Right cardiac atrium (tissue), 5 donors: ENCODE results near the gene KLHDC4. TPM values are rescaled to one million over a fixed set of nuclear protein-coding genes. Genes with fewer than 3 reads are reported as not detected.

Experiments
- ATAC-seq, 2 donors: fragments of 200-7000 bp; cut with Tn5 transposase; one replicate each; pipeline versions ENCODE4 v1.8.0 to v1.9.1; 2020; ENCODE audit warnings: moderate library complexity in 2 of 2, mild to moderate bottlenecking in 1 of 2
- DNase-seq, 3 donors: peaks; one replicate each; pipeline ENCODE4 v3.0.0-alpha.2; 2020
- H3K27ac ChIP-seq: one replicate; pipeline ENCODE4 v1.5.1; 2013; ENCODE audit warnings: mild to moderate bottlenecking, low read length, control low read depth, moderate library complexity
- H3K27me3 ChIP-seq: one replicate; pipeline ENCODE4 v1.6.1; 2013; ENCODE audit not compliant: control insufficient read depth, insufficient read depth
- H3K4me1 ChIP-seq: one replicate; pipeline ENCODE4 v1.6.1; 2013; ENCODE audit warnings: low read length; ENCODE audit not compliant: control insufficient read depth, insufficient read depth
- H3K4me3 ChIP-seq: one replicate; pipeline ENCODE4 v1.5.1; 2013; ENCODE audit warnings: low read length, control low read depth
- H3K9me3 ChIP-seq: one replicate; pipeline ENCODE4 v1.6.1; 2013; ENCODE audit warnings: low read length; ENCODE audit not compliant: control insufficient read depth
- WGBS: extraction: QIAGEN DNeasy Blood & Tissue Kit; methylation state at CpG from one replicate; pipeline ENCODE4 v1.1.7; 2013; 5-methylcytosine and 5-hydroxymethylcytosine counted together
- intact Hi-C, 4 donors: fragments of 100-400 bp; cut with DNase I; formaldehyde crosslinking; loops; one replicate each; pipeline versions ENCODE4 v1.11.0 to v1.14.0; 2022 to 2023
- polyA plus RNA-seq: library from polyadenylated mRNA; stranded (reverse); fragments of 200-250 nt; gene quantifications from one replicate; pipeline ENCODE4 v1.2.3, GENCODE V29; 2013
- total RNA-seq, 4 donors: library from RNA; stranded (reverse); fragmentation: NEBNext Ultra II Directional; extraction: Animal tissue kit (Norgen Biotek cat#: 25700); gene quantifications; one replicate each; pipeline ENCODE4 v1.2.1, GENCODE V29; 2021
- donor health status: healthy with polysubstance abuse.
- donor health status: DM: no; HTN: yes; CAD: no.
- donor health status: DM: no; HTN: no; CAD: no.
- donor health status: DM: no; HTN: yes; CAD: no; lungs with severe emphysema.
- donor health status: DM: yes; HTN: yes; CAD: no.

Gene KLHDC4
- total and polyA plus RNA-seq, 5 donors: 11.4 to 16.5 (median 14.9) TPM

DNA sequence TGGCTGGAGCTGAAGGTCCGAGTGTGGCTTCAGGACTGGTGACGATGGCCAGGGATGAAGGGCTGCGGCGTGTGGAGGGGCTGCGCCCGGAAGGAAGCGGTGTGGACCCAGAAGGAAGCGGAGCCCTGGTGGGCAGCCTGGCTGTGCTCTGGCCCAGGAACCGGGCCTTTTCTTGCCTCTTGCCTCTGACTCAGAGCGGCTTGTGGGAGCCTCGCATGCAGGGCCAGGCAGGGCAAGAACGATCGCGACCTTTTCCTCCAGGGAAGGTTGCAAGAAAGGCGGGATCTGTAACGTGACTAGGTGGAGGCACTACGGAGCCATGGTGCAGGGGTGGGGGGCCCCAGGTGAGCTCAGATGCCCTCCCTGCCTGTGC is 85.5 kb downstream of the KLHDC4 start:
- Histone ChIP-seq H3K27ac (no peak overlapping the region), H3K4me3 (no peak overlapping the region), H3K4me1 (no peaks in the 10 kb centered on the region), H3K27me3 (no peaks in the 10 kb centered on the region), H3K9me3 (no peaks in the 10 kb centered on the region)
- DNase-seq (no peak), ATAC-seq (no peak)
- intact Hi-C loops: no loop called here
- WGBS: 85% methylated on average over 17 of the region's 17 CpGs

DNA sequence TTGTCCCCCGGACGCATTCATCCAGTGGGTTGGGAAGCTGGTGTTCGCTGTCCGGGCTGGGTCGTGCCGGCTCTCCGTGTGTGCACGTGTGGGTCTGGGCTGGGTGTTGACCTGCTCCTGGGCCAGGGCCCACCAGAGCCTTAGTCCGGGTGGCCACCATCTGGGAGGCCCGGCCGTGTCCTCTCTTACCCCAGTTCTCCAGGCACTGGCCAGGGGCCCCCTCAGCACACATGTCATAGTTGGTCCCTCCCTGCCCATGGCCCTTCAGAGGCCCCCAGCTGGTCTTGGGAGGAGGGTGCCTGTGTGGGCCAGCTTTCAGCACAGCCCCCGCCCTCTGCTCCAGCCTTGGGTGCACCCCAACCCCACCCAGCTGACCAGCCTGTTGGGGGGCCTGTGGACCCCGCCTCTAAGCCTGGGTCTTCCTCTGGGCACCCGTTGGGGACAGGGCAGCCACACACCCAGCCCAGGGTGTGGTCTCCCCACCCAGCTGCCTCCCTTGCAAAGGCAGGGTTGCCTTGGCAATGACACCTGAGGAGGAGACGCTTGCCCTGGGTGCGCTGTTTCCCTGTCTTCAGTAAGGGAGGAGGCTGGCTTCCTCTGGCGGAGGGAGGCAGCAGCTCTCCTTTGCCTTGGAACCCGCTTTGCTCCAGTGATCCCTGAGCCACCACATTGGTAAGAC is 86.1 kb downstream of the KLHDC4 start:
- intact Hi-C loops: no loop called here
- DNase-seq (no peak), ATAC-seq (no peak)
- no peaks in the 10 kb centered on the region for H3K27me3 ChIP-seq
- H3K27ac ChIP-seq: no peak overlapping the region
- H3K9me3 ChIP-seq: no peaks in the 10 kb centered on the region
- WGBS: 86% methylated on average over 18 of the region's 18 CpGs
- no peak overlapping the region for H3K4me3 ChIP-seq
- no peaks in the 10 kb centered on the region for H3K4me1 ChIP-seq

DNA sequence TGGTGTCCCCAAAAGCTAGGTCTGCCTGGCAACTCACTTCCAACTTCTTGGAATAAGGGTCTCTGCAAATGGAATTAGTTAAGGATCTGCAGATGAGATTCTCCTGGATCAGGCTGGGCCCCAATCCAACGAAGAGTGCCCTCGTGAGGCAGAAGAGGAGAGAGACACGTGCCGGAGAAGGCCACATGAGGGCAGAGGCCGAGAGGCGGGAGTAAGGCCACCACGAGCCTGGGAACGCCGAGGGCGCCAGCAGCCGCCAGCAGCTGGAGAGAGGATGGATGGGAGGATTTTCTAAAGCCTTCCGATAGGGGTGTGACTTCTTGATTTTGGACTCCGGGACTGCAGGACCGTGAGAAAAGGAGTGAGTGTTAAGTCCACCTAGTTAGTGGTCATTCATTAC is 87.2 kb downstream of the KLHDC4 start:
- Histone ChIP-seq H3K27me3 (no peaks in the 10 kb centered on the region), H3K9me3 (no peaks in the 10 kb centered on the region), H3K4me1 (no peaks in the 10 kb centered on the region), H3K27ac (no peak overlapping the region), H3K4me3 (no peak overlapping the region)
- ATAC-seq (no peak), DNase-seq (no peak)
- WGBS: 59% methylated on average over 14 of the region's 14 CpGs
- intact Hi-C loops: no loop called here

DNA sequence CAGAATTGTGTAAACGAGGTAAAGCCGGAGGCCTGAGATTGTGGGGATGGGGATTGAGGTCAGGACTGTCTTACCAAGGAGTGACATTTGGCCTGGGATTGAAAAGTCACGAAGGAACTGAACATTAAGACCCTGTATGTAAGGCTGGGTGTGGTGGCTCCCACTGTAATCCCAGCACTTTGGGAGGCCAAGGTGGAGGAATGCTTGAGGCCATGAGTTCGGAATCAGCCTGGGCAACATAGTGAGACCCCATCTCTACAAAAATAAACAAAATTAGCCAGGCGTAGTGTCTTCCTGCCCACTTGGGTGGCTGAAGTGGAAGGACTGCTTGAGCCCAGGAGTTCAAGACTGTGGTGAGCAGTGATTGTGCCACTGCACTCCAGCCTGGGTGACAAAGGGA is 88.0 kb downstream of the KLHDC4 start:
- no peak for DNase-seq
- ATAC-seq: no peak
- H3K27ac ChIP-seq: no peak overlapping the region
- no peaks in the 10 kb centered on the region for H3K4me1 ChIP-seq
- H3K9me3 ChIP-seq: no peaks in the 10 kb centered on the region
- intact Hi-C loops: no loop called here
- H3K4me3 ChIP-seq: no peak overlapping the region
- H3K27me3 ChIP-seq: no peaks in the 10 kb centered on the region
- 83% methylated on average over 5 of the region's 5 CpGs for WGBS

DNA sequence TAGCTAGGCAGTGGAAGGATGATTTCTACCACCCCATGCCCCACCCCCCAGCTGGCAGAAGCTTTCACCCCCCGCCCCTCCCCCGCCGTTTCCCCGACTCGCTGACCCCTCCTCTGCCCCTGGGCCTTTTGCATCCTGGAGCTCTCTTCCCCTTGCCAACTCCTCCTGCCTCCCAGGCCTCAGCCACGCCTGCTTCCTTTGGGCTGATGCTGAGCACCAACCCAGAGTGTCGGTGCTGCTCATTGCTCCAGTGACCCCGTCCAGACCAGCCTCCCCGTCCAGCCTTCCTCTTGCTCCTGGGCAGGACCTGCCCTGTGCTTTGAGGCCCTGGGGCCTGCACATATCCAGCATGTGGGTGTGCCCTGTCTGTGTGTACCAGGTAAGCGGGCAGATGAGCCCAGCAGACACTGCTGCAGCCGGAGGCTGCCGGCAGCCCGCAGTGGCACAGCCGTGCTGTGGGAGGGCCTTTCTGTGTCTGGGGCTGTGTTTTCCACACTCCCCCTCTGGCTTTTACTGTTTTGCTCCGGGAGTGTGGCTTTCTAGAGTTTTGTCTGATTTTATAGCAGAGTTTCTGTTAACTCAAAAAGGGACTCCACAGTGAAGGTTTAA is 90.6 kb downstream of the KLHDC4 start:
- ATAC-seq (peak; percentile 40 to 56), DNase-seq (peak in 1 of 3 donors; percentile 63)
- no peaks in the 10 kb centered on the region for H3K4me1 ChIP-seq
- intact Hi-C loops: no loop called here
- H3K9me3 ChIP-seq: no peaks in the 10 kb centered on the region
- no peaks in the 10 kb centered on the region for H3K27me3 ChIP-seq
- 38% methylated on average over 15 of the region's 15 CpGs for WGBS
- H3K4me3 ChIP-seq: no peak overlapping the region
- no peak overlapping the region for H3K27ac ChIP-seq

DNA sequence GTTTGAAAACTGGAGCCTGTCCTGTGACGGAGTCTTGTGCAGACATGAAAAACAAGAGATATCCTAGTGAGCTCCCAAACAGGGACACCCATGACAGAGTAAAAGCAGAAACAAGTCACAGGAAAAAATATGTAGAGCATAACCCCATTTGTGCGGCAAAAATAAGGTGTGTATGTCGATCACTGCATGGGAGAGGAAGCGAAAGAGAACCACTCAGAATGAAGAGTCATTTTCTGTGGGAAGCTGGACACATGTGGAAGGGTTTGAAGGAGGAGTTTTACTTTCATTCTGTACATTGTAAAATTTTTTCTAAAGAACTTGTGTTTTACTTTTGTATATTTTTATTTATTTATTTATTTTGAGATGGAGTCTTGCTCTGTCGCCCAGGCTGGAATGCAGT is 91.4 kb downstream of the KLHDC4 start:
- H3K9me3 ChIP-seq: no peaks in the 10 kb centered on the region
- no peaks in the 10 kb centered on the region for H3K4me1 ChIP-seq
- ATAC-seq (no peak), DNase-seq (no peak)
- intact Hi-C loops: no loop called here
- 84% methylated on average over 5 of the region's 5 CpGs for WGBS
- no peaks in the 10 kb centered on the region for H3K27me3 ChIP-seq
- H3K4me3 ChIP-seq: no peak overlapping the region
- H3K27ac ChIP-seq: no peak overlapping the region

DNA sequence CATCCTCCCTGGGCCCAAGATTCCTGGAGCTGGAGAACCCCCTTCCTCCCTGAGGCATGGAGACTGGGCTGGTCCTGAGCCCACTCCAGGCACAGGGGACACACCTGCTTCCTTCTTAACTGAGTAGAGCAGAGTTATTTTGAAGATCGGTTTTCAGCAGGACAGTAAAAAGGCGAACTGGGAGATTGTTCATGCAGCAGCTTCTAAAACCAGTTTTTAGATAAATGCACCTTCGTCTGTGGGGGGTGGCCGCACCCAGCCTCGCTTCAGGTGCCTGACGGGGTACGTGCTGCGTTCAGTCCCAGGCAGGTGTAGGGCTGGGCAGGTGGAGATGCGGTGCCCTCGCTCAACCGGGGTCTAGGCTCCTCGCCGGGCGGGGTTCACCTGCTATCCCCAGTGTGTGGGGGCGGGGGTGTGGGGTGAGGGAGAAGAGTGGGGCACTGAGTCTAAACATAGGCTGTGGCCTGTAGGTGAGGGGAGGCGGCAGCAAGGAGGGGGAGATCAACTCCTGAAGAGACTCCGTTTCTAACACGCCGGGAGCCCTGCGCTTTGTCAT is 94.0 kb downstream of the KLHDC4 start:
- Histone ChIP-seq H3K4me3 (no peak overlapping the region), H3K27me3 (no peaks in the 10 kb centered on the region), H3K27ac (no peak overlapping the region), H3K4me1 (no peaks in the 10 kb centered on the region), H3K9me3 (no peaks in the 10 kb centered on the region)
- WGBS: 89% methylated on average over 20 of the region's 20 CpGs
- peak in 1 of 3 donors; percentile 7 for DNase-seq
- intact Hi-C loops: no loop called here
- no peak for ATAC-seq

DNA sequence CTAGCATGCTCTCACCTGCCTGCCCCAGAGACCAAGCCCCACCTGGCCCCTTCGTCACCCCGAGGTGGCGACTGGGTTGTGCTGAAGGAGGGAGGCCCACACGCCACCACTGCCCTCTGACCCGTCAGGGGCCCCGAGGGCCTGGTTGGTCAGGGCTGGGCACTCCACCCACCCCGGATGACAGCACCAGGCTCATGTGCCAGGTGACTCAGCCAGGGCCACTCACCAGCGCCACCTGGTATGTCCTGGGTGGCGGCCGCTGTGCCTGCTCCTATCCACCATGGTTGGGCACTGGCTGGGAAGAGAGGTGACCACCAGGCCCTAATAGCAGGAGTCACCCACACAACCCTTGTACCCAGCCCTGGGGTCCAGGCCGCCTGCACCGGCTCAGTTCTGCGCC is 94.6 kb downstream of the KLHDC4 start:
- no peaks in the 10 kb centered on the region for H3K9me3 ChIP-seq

DNA sequence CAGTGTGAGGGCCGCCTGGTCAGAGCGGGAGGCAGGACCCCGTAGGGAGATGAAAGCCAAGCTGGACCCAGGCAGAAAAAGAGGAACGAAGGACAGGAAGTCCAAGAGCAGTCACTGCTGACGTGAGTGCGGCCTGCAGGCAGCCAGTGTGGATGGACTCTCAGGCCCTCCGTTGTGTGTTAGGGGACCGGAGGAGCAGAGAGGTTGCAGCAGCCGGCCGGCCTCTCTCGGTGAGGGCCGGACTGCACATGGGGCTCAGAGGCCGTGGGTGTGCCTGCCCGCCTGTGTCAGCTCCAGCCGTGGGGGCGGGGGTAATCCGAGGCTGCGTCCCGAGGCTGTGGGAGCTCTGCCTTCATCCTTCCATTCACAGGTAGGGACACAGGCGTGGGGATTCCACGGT is 96.1 kb downstream of the KLHDC4 start:
- 73% methylated on average over 21 of the region's 21 CpGs for WGBS
- H3K9me3 ChIP-seq: no peaks in the 10 kb centered on the region
- intact Hi-C loops: no loop called here
- DNase-seq: peak in 1 of 3 donors; percentile 16
- no peaks in the 10 kb centered on the region for H3K27me3 ChIP-seq
- H3K4me1 ChIP-seq: no peaks in the 10 kb centered on the region
- ATAC-seq: no peak
- H3K27ac ChIP-seq: no peak overlapping the region
- H3K4me3 ChIP-seq: no peak overlapping the region

More for the DNA sequence above, 94.6 kb downstream of the KLHDC4 start:
- WGBS: 90% methylated on average over 13 of the region's 13 CpGs
- Histone ChIP-seq H3K4me1 (no peaks in the 10 kb centered on the region), H3K4me3 (no peak overlapping the region), H3K27me3 (no peaks in the 10 kb centered on the region), H3K27ac (no peak overlapping the region)
- ATAC-seq (no peak), DNase-seq (peak in 1 of 3 donors; percentile 21)
- intact Hi-C loops: no loop called here

DNA sequence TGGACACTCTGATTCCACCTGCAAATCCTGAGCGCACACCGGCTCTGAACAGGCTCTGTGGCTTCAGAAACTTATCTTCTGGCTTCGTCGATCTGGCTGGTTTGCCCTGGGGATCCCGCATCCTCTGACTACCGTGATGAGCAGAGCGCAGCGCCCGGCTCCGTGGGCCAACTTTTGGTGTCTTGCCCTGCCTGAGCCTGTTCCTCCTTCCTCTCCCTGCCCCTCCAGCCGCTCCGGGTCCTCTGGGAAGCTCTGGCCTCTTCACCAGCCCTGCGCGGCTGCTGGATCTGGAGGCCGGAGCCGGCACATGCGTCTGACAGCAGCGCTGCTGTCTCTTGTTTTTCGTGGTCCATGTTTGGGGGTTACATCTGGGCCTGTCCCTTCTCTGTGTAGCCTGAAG is 97.8 kb downstream of the KLHDC4 start:
- Histone ChIP-seq H3K27me3 (no peaks in the 10 kb centered on the region), H3K27ac (no peak overlapping the region), H3K4me3 (no peak overlapping the region), H3K4me1 (no peaks in the 10 kb centered on the region), H3K9me3 (no peaks in the 10 kb centered on the region)
- intact Hi-C loops: no loop called here
- DNase-seq (peak in 1 of 3 donors; percentile 30), ATAC-seq (no peak)
- 86% methylated on average over 19 of the region's 19 CpGs for WGBS

DNA sequence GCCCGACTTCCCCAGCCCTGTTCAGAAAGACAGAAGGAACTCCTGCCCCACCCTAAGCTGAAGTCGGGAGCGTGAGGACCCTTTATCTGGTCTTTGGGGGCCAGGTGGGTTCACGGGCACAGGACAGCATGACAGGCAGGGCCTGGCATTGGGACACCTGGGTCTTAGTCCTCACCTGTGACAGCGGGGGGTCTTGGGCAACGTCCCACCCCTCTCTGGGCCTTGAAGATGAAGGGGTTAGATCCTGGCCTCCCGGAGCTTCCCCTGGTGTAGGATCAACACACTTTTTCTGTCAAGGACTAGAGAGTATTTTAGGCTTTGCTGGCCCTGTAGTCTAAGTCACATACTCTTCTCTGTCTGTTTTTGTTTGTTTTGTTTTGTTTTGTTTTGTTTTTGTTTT is 98.3 kb downstream of the KLHDC4 start:
- no peaks in the 10 kb centered on the region for H3K27me3 ChIP-seq
- H3K4me1 ChIP-seq: no peaks in the 10 kb centered on the region
- H3K4me3 ChIP-seq: no peak overlapping the region
- intact Hi-C loops: no loop called here
- 77% methylated on average over 7 of the region's 7 CpGs for WGBS
- ATAC-seq (no peak), DNase-seq (no peak)
- no peak overlapping the region for H3K27ac ChIP-seq
- no peaks in the 10 kb centered on the region for H3K9me3 ChIP-seq
